Upper lobe of left lung (tissue), 4 donors: Measurements from ENCODE around the gene MGAT4A.
"Not testable (repeated sequence)": the region's sequence is repeated elsewhere in the genome, so short reads cannot be mapped to it uniquely, and the experiment has no call there.

Experiments used
- CTCF ChIP-seq, 6 experiments: fragments of 450-650 bp in 4 of 6; fragments of 200-600 bp in 2 of 6; sonication (generic) in 2 of 6; IDR thresholded peaks; one replicate each; pipeline ENCODE4 v1.5.1; 2016 to 2019; ENCODE audit warnings: antibody characterized with exemption in 6 of 6
- EP300 ChIP-seq, 4 donors: sonication (generic); formaldehyde crosslinking; IDR thresholded peaks; one replicate each; pipeline ENCODE4 v1.5.1; 2017; ENCODE audit warnings: antibody characterized with exemption in 4 of 4, control low read depth in 2 of 4
- POLR2A ChIP-seq, 4 donors: fragments of 450-650 bp; IDR thresholded peaks; one replicate each; pipeline ENCODE4 v1.5.1; 2016 to 2017; ENCODE audit warnings: antibody characterized with exemption in 4 of 4, mild to moderate bottlenecking in 2 of 4
- POLR2AphosphoS5 ChIP-seq, 2 donors: sonication (generic); formaldehyde crosslinking; IDR thresholded peaks; one replicate each; pipeline ENCODE4 v1.5.1; 2017; ENCODE audit warnings: antibody characterized with exemption in 2 of 2

GRCh38 chr2:98728088-98728718 lies 2.7 kb downstream of the MGAT4A start:
- not testable (repeated sequence) for TF ChIP-seq POLR2AphosphoS5, CTCF, POLR2A, EP300 (IDR thresholded peaks at IDR 0.05)
